Karpas-422 (cell line): Measurements from ENCODE around the gene URI1. TPM values are rescaled to one million over a fixed set of nuclear protein-coding genes. Genes with fewer than 3 reads are reported as not detected.

Experiments
- DNase-seq: peaks from one replicate; pipeline ENCODE4 v3.0.0-alpha.2; 2015
- H2AFZ ChIP-seq: fragments of 200-600 bp; sonication (generic); 2 replicates; pipeline ENCODE4 v1.6.1; 2014; ENCODE audit warnings: antibody characterized with exemption, low read length, mixed read lengths
- H3K27ac ChIP-seq: fragments of 200-600 bp; sonication (generic); 2 replicates; pipeline ENCODE4 v1.5.1; 2014; ENCODE audit warnings: mild to moderate bottlenecking, low read length, moderate library complexity
- H3K27me3 ChIP-seq: fragments of 200-600 bp; sonication (generic); 2 replicates; pipeline ENCODE4 v1.6.1; 2014; ENCODE audit warnings: low read length, mixed read lengths
- H3K36me3 ChIP-seq: fragments of 200-600 bp; sonication (generic); 2 replicates; pipeline ENCODE4 v1.6.1; 2014; ENCODE audit warnings: low read length, mixed read lengths; ENCODE audit not compliant: insufficient read depth
- H3K4me1 ChIP-seq: fragments of 200-600 bp; sonication (generic); 2 replicates; pipeline ENCODE4 v1.6.1; 2014; ENCODE audit warnings: mild to moderate bottlenecking, low read length, mixed read lengths
- H3K4me2 ChIP-seq: fragments of 200-600 bp; sonication (generic); 2 replicates; pipeline ENCODE4 v1.6.1; 2014; ENCODE audit warnings: low read length, low read depth, mild to moderate bottlenecking; ENCODE audit not compliant: poor library complexity, severe bottlenecking
- H3K4me3 ChIP-seq: fragments of 200-600 bp; sonication (generic); 2 replicates; pipeline ENCODE4 v1.5.1; 2014; ENCODE audit warnings: mild to moderate bottlenecking, antibody characterized with exemption, low read length, mixed read lengths
- H3K79me2 ChIP-seq: fragments of 200-600 bp; sonication (generic); 2 replicates; pipeline ENCODE4 v1.6.1; 2014; ENCODE audit warnings: mild to moderate bottlenecking, low read length, mixed read lengths
- H3K9ac ChIP-seq: fragments of 200-600 bp; sonication (generic); 2 replicates; pipeline ENCODE4 v1.6.0; 2014; ENCODE audit warnings: low read length
- H3K9me2 ChIP-seq: fragments of 200-600 bp; sonication (generic), shearing (Covaris generic); replicated peaks from 2 replicates; pipeline ENCODE4 v1.6.0; 2014; ENCODE audit warnings: mild to moderate bottlenecking, low read length, moderate library complexity; ENCODE audit not compliant: insufficient read depth
- H3K9me3 ChIP-seq: fragments of 300-700, 200-600 bp; sonication (generic); 2 replicates; pipeline ENCODE4 v1.6.1; 2014; ENCODE audit warnings: low read length, mixed read lengths
- H4K20me1 ChIP-seq: fragments of 200-600 bp; sonication (generic); 2 replicates; pipeline ENCODE4 v1.6.1; 2014; ENCODE audit warnings: mild to moderate bottlenecking, antibody characterized with exemption, low read length, low read depth; ENCODE audit not compliant: insufficient read depth
- total RNA-seq: library from RNA; depleted of rRNA; stranded (reverse); fragments of >200 nt; shearing (Covaris generic); gene quantifications from 2 replicates; pipeline ENCODE4 v1.2.3, GENCODE V29; 2014; ENCODE audit warnings: low replicate concordance; rRNA removed

The URI1 gene, protein sequence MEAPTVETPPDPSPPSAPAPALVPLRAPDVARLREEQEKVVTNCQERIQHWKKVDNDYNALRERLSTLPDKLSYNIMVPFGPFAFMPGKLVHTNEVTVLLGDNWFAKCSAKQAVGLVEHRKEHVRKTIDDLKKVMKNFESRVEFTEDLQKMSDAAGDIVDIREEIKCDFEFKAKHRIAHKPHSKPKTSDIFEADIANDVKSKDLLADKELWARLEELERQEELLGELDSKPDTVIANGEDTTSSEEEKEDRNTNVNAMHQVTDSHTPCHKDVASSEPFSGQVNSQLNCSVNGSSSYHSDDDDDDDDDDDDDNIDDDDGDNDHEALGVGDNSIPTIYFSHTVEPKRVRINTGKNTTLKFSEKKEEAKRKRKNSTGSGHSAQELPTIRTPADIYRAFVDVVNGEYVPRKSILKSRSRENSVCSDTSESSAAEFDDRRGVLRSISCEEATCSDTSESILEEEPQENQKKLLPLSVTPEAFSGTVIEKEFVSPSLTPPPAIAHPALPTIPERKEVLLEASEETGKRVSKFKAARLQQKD
- total RNA-seq = 77.7 and 106 TPM in 2 replicates

DNA sequence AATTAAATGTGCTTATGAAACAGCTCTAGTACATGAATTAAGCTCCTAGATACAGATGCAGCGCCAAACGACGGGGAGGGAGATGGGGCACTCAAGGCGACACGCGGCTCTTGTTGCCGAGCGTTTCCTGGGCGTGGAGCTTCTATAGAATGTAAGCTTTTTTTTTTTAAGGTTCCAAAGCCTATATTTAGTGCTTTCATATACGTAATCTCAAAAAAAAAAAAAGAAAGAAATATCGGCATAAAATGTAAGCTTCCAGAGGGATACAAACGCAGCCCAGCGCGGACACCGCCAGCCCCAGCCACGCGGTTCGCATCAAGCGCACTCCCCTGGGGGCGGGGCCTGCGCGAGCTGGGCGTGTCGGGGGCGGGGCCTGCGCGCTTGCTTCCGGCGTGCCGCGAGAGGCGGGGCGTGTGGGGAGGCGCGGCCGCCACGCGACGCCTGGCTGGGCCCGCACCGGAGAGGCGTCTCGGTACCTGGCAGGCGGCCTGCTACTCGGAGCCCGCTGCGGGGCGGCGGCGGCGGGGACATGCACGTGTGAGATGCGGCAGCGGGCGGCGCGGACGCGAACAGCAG lies at the start of gene URI1:
Gene URI1, plus strand, starts transcription at position 412 of the 576 bp plus-strand sequence. CDS start 309 bp downstream, outside the sequence.
- Histone ChIP-seq H3K4me3 (peak within 1 kb of the TSS; percentile 81), H3K36me3 (peaks cover 10% of the 10 kb centered on the region; the same call in 1 of the 2 replicates), H3K79me2 (peaks cover 45% of the 10 kb centered on the region), H4K20me1 (no peaks in the 10 kb centered on the region), H3K9ac (peak within 1 kb of the TSS; percentile 85), H3K27ac (peak within 1 kb of the TSS; percentile 58), H2AFZ (peak within 1 kb of the TSS; percentile 75; the same call in 1 of the 2 replicates), H3K9me3 (no peaks in the 10 kb centered on the region), H3K27me3 (no peaks in the 10 kb centered on the region), H3K9me2 (no peaks in the 10 kb centered on the region), H3K4me2 (peak within 1 kb of the TSS; percentile 90), H3K4me1 (peaks cover 30% of the 10 kb centered on the region)
- peak; percentile 94 for DNase-seq

DNA sequence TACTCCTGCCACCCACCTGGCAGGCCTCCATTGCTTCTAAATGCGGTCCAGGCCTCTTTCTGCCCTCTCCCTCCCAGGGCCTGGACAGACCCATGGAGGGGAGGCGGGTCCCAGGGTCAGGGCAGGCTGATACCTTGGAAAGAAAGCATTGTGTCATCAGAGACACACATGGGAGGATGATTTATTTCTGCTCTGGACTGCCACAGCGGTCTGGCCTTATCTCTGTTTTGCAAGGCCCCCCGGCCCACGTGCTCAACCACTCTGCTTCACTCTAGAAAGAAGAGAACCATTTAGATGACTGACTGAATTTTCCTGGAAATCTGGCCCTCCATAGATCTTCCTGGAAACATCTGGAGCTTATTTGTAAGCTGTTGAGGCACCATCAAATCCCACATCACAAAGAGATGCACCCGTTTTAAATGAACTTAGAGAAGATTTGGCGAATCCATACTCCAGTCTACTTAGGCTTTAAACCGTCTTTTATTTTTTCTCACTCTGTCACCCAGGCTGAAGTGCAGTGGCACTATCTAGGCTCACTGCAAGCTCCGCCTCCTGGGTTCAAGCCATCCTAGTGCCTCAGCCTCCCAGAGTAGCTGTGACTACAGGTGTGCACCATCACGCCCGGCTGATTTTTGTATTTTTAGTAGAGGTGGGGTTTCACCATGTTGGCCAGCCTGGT lies 48.3 kb upstream of the URI1 start:
- H3K27ac ChIP-seq = no peak overlapping the region
- H2AFZ ChIP-seq = no peak overlapping the region
- no peak overlapping the region for H3K4me3 ChIP-seq
- H3K36me3 ChIP-seq = no peaks in the 10 kb centered on the region
- no peaks in the 10 kb centered on the region for H3K9me3 ChIP-seq
- no peak for DNase-seq
- H3K79me2 ChIP-seq = no peaks in the 10 kb centered on the region
- no peak overlapping the region for H3K9ac ChIP-seq
- H4K20me1 ChIP-seq = no peaks in the 10 kb centered on the region
- H3K9me2 ChIP-seq = no peaks in the 10 kb centered on the region
- H3K27me3 ChIP-seq = no peaks in the 10 kb centered on the region
- H3K4me1 ChIP-seq = no peaks in the 10 kb centered on the region
- H3K4me2 ChIP-seq = no peak overlapping the region

DNA sequence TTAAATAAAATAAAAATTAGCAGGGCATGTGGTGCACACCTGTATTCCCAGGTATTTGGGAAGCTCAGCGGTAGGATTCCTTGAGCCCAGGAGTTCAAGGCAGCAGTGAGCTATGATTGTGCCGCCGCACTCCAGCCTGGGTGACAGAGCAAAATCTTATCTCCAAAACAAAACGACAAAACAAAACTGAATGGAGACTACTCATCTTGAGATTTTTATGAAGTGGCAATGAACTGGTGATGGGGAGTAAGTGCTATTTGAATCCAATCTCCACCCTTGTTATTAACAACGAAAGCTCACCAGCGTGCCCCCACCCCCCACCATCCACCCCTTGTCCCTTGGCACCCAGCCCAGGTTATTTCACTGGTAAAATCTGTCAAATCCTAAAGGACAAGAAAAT lies 45.2 kb upstream of the URI1 start:
- Histone ChIP-seq H4K20me1 (no peaks in the 10 kb centered on the region), H3K4me3 (no peak overlapping the region), H3K9me3 (no peaks in the 10 kb centered on the region)

DNA sequence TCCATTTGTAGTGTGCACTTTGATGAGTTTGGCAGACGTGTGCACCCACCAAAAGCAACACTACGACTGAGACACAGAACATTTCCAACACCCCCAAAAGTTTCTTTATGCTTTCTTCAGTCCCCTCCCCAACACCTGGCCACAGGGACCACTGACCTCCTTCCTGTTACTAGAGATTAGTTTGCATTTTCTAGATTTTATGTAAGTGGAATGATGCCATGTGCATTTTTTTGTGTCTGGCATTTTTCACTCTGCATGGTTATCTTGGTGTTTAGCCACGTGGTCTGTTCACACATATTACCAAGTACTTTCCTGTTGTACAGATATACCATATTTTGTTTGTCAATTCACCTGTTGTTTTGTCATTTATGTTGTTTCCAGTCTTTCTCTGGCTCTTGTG lies 44.6 kb upstream of the URI1 start:
- Histone ChIP-seq H3K4me2 (no peak overlapping the region), H3K36me3 (no peaks in the 10 kb centered on the region), H3K4me1 (no peaks in the 10 kb centered on the region)

More for the DNA sequence above, 45.2 kb upstream of the URI1 start:
- H3K9me2 ChIP-seq = no peaks in the 10 kb centered on the region
- no peaks in the 10 kb centered on the region for H3K4me1 ChIP-seq
- H3K27ac ChIP-seq = no peak overlapping the region
- no peaks in the 10 kb centered on the region for H3K36me3 ChIP-seq
- no peaks in the 10 kb centered on the region for H3K79me2 ChIP-seq
- H3K9ac ChIP-seq = no peak overlapping the region
- H3K4me2 ChIP-seq = no peak overlapping the region
- H3K27me3 ChIP-seq = no peaks in the 10 kb centered on the region
- DNase-seq = no peak
- H2AFZ ChIP-seq = no peak overlapping the region

DNA sequence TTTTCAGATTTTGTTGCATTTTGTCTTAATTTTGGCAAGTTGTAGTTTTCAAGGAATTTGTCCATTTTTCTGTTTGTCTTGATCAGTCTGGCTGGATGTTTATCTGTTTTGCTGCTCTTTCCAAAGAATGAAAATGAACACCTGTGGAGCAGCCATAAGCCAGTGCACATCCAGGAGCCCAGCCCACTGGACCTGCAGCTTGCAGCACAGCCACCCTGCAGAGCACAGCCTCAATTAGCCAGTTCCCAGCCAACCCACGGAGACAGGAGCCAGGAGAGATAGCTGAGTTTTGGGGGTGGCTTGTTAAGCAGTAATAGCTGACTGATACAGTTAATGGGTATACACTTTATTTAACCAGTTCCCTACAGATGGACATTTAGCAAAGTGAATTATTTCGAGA lies 38.0 kb upstream of the URI1 start:
- no peaks in the 10 kb centered on the region for H3K27me3 ChIP-seq
- H3K79me2 ChIP-seq = no peaks in the 10 kb centered on the region
- DNase-seq = no peak
- H3K4me2 ChIP-seq = no peak overlapping the region
- peaks cover 5% of the 10 kb centered on the region; the same call in 1 of the 2 replicates for H3K9me3 ChIP-seq
- no peak overlapping the region for H3K27ac ChIP-seq
- no peaks in the 10 kb centered on the region for H3K36me3 ChIP-seq
- H3K9ac ChIP-seq = no peak overlapping the region
- no peaks in the 10 kb centered on the region for H4K20me1 ChIP-seq
- no peak overlapping the region for H3K4me3 ChIP-seq
- no peak overlapping the region for H2AFZ ChIP-seq
- H3K9me2 ChIP-seq = no peaks in the 10 kb centered on the region
- H3K4me1 ChIP-seq = no peaks in the 10 kb centered on the region

More for the DNA sequence above, 44.6 kb upstream of the URI1 start:
- Histone ChIP-seq H2AFZ (no peak overlapping the region), H3K27ac (no peak overlapping the region), H3K9ac (no peak overlapping the region), H3K9me3 (no peaks in the 10 kb centered on the region), H3K4me3 (no peak overlapping the region), H3K9me2 (no peaks in the 10 kb centered on the region), H4K20me1 (no peaks in the 10 kb centered on the region), H3K27me3 (no peaks in the 10 kb centered on the region), H3K79me2 (no peaks in the 10 kb centered on the region)
- DNase-seq = no peak

DNA sequence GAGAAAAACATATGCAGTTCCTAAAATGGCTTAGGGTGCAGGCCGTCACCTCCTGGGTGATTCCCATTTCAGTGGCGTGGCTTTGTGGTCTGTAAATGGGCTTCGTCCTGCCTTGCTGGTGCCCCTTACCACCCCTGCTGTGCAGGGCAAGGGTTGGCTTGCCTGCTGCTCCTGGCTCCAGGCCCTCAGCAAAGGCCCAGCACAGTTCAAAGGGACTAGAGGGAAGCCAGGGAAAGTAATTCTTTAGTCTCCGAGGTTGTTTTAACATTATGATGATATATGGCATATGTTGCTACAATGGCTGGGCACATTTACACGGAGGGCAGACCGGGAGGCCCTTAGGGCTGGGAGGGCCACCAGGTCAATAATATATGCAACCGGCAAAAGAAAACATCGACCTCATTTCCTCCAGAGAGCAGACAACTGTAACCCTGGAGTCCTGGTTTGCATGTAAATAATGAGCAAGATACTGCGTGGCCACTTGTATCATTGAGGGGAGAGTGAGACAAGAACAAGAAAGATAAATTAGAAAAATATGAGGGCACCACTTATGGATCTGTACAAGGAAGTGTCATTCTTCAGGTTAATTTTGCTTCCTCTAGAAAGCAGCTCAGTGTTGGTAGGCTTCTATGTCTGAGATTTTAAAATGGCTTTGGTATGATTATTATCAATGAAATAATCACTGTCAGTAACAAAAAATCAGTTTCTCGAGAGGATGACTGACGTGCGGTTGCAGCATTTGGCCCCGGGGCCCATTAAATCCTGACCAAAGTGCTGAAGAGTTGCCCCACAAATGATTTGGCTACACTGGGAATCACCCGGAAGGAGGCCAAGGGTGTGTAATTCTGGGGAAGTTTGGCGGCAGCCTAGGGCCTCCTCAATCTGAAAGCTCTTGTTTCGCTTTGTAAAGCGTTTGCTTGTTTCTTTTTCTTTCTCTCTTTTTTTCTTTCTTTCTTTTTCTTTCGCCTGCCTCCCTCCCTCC lies 32.8 kb upstream of the URI1 start:
- Histone ChIP-seq H2AFZ (no peak overlapping the region), H3K27ac (no peak overlapping the region), H3K36me3 (no peaks in the 10 kb centered on the region), H3K27me3 (no peaks in the 10 kb centered on the region), H3K4me3 (no peak overlapping the region), H3K79me2 (no peaks in the 10 kb centered on the region), H3K9ac (no peak overlapping the region), H3K9me2 (no peaks in the 10 kb centered on the region), H3K4me1 (no peaks in the 10 kb centered on the region), H3K9me3 (no peaks in the 10 kb centered on the region), H3K4me2 (no peak overlapping the region), H4K20me1 (no peaks in the 10 kb centered on the region)
- DNase-seq = no peak

DNA sequence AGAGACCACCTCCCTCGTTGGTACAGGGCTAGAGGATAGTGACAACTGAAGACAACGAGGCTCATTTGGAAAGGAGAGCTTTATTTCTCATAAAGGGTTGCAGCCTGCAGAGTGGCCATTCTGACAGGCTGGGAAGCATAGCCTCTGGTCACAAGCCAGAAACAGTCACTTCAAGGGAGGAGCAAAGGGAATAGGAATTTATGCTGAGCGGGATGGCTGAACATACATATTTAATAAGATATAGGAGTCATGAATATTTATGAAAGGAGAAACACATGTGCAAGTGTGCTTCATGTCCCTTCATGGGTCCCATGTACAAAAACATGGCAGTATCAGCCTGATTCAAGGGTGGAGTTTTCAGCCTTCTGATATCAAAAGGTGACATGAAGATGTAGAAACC lies 27.1 kb upstream of the URI1 start:
- Histone ChIP-seq H2AFZ (no peak overlapping the region), H3K4me3 (no peak overlapping the region), H3K4me1 (no peaks in the 10 kb centered on the region)

More for the DNA sequence above, 27.1 kb upstream of the URI1 start:
- Histone ChIP-seq H4K20me1 (no peaks in the 10 kb centered on the region), H3K36me3 (no peaks in the 10 kb centered on the region), H3K9me2 (no peaks in the 10 kb centered on the region), H3K27me3 (no peaks in the 10 kb centered on the region), H3K9ac (no peak overlapping the region), H3K79me2 (no peaks in the 10 kb centered on the region), H3K4me2 (no peak overlapping the region), H3K27ac (no peak overlapping the region), H3K9me3 (no peaks in the 10 kb centered on the region)
- DNase-seq = no peak
